Neural cell (in vitro differentiated cells): ENCODE measurements around the gene ZNF747. TPM values are rescaled to one million over a fixed set of nuclear protein-coding genes. Genes with fewer than 3 reads are reported as not detected.

Experiments
- H2AFZ ChIP-seq: fragments of 200-600, 300-800 bp; sonication (generic), shearing (Covaris generic); 2 replicates; pipeline ENCODE4 v1.6.0; 2014; ENCODE audit warnings: low read depth, mild to moderate bottlenecking, antibody characterized with exemption, low read length, moderate library complexity
- H3F3A ChIP-seq: fragments of 200-600 bp; shearing (Covaris generic); 2 replicates; pipeline ENCODE4 v1.6.1; 2016; ENCODE audit warnings: mild to moderate bottlenecking, moderate library complexity, mixed read lengths, antibody characterized with exemption, low read length; ENCODE audit not compliant: insufficient read depth, poor library complexity, severe bottlenecking
- H3K27ac ChIP-seq: fragments of 200-600, 300-800 bp; sonication (generic), shearing (Covaris generic); 2 replicates; pipeline ENCODE4 v1.5.1; 2014; ENCODE audit warnings: mild to moderate bottlenecking, low read length, moderate library complexity
- H3K27me3 ChIP-seq: fragments of 300-800, 200-600 bp; sonication (generic), shearing (Covaris generic); 2 replicates; pipeline ENCODE4 v1.6.0; 2014; ENCODE audit warnings: mild to moderate bottlenecking, low read depth, low read length, moderate library complexity; ENCODE audit not compliant: insufficient read depth
- H3K36me3 ChIP-seq: fragments of 300-800, 200-600 bp; sonication (generic), shearing (Covaris generic); 2 replicates; pipeline ENCODE4 v1.5.1; 2014; ENCODE audit warnings: mild to moderate bottlenecking, antibody characterized with exemption, low read length, moderate library complexity; ENCODE audit not compliant: insufficient read depth
- H3K4me2 ChIP-seq: fragments of 300-800, 200-600 bp; sonication (generic), shearing (Covaris generic); 2 replicates; pipeline ENCODE4 v1.6.0; 2014; ENCODE audit warnings: mild to moderate bottlenecking, low read length
- H3K4me3 ChIP-seq: fragments of 300-800, 200-600 bp; sonication (generic), shearing (Covaris generic); 2 replicates; pipeline ENCODE4 v1.5.1; 2014; ENCODE audit warnings: mild to moderate bottlenecking, low read length, moderate library complexity
- H3K79me2 ChIP-seq: fragments of 200-600 bp; shearing (Covaris generic); replicated peaks from 2 replicates; pipeline ENCODE4 v1.6.0; 2014; ENCODE audit warnings: mild to moderate bottlenecking, low read length, moderate library complexity; ENCODE audit not compliant: insufficient read depth
- H3K9ac ChIP-seq: fragments of 300-800, 200-600 bp; sonication (generic), shearing (Covaris generic); 2 replicates; pipeline ENCODE4 v1.6.1; 2016; ENCODE audit warnings: mild to moderate bottlenecking, low read length, mixed read lengths
- H3K9me2 ChIP-seq: fragments of 200-600 bp; shearing (Covaris generic); 2 replicates; pipeline ENCODE4 v1.6.1; 2016; ENCODE audit warnings: mild to moderate bottlenecking, low read length, mixed read lengths; ENCODE audit not compliant: insufficient read depth
- H3K9me3 ChIP-seq: fragments of 200-600, 300-800 bp; sonication (generic), shearing (Covaris generic); 2 replicates; pipeline ENCODE4 v1.6.1; 2016; ENCODE audit warnings: mild to moderate bottlenecking, mixed run types, low read length, moderate library complexity, mixed read lengths
- H4K20me1 ChIP-seq: fragments of 200-600 bp; shearing (Covaris generic); 2 replicates; pipeline ENCODE4 v1.6.1; 2016; ENCODE audit warnings: mild to moderate bottlenecking, mixed run types; ENCODE audit not compliant: insufficient read depth
- CTCF ChIP-seq: fragments of 450-650 bp; IDR thresholded peaks from 2 replicates; pipeline ENCODE4 v1.5.1; 2014; ENCODE audit warnings: antibody characterized with exemption, mild to moderate bottlenecking, moderate library complexity; ENCODE audit not compliant: poor library complexity, severe bottlenecking
- EP300 ChIP-seq: fragments of 450-650 bp; conservative IDR thresholded peaks from 2 replicates; pipeline ENCODE4 v1.6.1; 2014; ENCODE audit warnings: antibody characterized with exemption, mild to moderate bottlenecking, moderate library complexity; ENCODE audit not compliant: poor library complexity, severe bottlenecking
- EZH2 ChIP-seq: fragments of 200-600, 300-800 bp; shearing (Covaris generic), sonication (generic); IDR thresholded peaks from 2 replicates; pipeline ENCODE4 v1.6.1; 2014; ENCODE audit warnings: antibody characterized with exemption, low read length, borderline replicate concordance, mild to moderate bottlenecking; ENCODE audit not compliant: insufficient read depth, poor library complexity, severe bottlenecking
- MXI1 ChIP-seq: fragments of 450-650 bp; conservative IDR thresholded peaks from 2 replicates; pipeline ENCODE4 v1.6.1; 2014; ENCODE audit warnings: antibody characterized with exemption, mild to moderate bottlenecking; ENCODE audit not compliant: poor library complexity, severe bottlenecking
- POLR2AphosphoS5 ChIP-seq: IDR thresholded peaks from 2 replicates; pipeline ENCODE4 v1.6.1; 2012
- RAD21 ChIP-seq: fragments of 450-650 bp; conservative IDR thresholded peaks from 2 replicates; pipeline ENCODE4 v1.6.1; 2014; ENCODE audit warnings: antibody characterized with exemption, mild to moderate bottlenecking, moderate library complexity
- REST ChIP-seq: IDR thresholded peaks from 2 replicates; pipeline ENCODE4 v1.6.1; 2012; ENCODE audit warnings: borderline replicate concordance
- SMC3 ChIP-seq: fragments of 450-650 bp; conservative IDR thresholded peaks from 2 replicates; pipeline ENCODE4 v1.6.1; 2014; ENCODE audit warnings: antibody characterized with exemption, mild to moderate bottlenecking, moderate library complexity; ENCODE audit not compliant: poor library complexity
- TAF1 ChIP-seq: IDR thresholded peaks from 2 replicates; pipeline ENCODE4 v1.6.1; 2012; ENCODE audit warnings: low read depth
- polyA plus RNA-seq: library from polyadenylated mRNA; depleted of rRNA; stranded (reverse); fragments of >200 nt; gene quantifications from 2 replicates; pipeline ENCODE4 v1.2.3, GENCODE V29; 2014

Gene ZNF747
- polyA plus RNA-seq, 1 donor from 2014 or later: 5.7 TPM

DNA sequence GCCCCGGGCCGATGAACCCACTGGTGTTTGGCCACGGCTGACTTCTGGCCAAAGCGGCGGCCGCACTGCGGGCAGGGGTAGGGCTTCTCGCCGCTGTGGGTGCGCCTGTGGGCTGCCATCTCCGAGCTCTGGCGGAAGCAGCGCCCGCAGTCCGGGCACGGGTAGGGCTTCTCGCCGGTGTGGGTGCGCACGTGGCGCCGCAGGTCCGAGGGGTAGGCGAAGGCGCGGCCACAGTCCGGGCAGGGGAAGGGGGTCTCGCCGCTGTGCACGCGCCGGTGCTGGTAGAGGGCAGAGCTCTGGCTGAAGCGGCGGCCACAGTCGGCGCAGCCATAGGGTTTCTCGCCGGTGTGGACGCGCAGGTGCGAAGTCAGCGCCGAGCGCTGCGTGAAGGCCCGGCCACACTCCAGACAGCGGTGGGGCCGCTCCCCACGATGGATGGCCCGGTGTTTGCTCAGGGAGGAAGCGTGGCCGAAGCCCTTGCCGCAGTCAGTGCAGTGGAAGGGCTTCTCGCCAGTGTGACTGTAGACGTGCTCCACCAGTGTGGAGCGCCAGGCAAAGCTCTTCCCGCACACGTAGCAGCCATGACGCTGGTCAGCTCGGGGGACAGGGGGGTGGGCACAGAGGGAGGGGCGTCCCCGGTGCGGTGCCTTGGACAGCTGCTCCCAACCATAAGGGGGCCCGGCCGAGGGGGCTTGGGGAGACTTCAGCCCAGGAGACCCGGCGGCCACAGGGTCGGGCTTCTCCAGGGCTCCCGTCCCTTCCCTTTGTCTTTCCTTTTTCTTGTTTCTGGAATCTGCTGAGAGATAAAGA lies 20.9 kb upstream of the ZNF747 start:
- Histone ChIP-seq H3K27me3 (no peaks in the 10 kb centered on the region), H3K36me3 (no peaks in the 10 kb centered on the region), H4K20me1 (no peaks in the 10 kb centered on the region), H3K4me2 (no peak overlapping the region), H3K9ac (no peak overlapping the region), H3K4me3 (no peak overlapping the region), H3K79me2 (peaks cover 7% of the 10 kb centered on the region), H3K9me2 (no peaks in the 10 kb centered on the region), H3F3A (no peaks in the 10 kb centered on the region), H3K9me3 (no peaks in the 10 kb centered on the region), H2AFZ (no peak overlapping the region), H3K27ac (no peak overlapping the region)
- TF ChIP-seq POLR2AphosphoS5 (no peak), SMC3 (no peak), EP300 (no peak), RAD21 (no peak), TAF1 (no peak), CTCF (no peak), MXI1 (no peak), REST (no peak), EZH2 (no peak)

DNA sequence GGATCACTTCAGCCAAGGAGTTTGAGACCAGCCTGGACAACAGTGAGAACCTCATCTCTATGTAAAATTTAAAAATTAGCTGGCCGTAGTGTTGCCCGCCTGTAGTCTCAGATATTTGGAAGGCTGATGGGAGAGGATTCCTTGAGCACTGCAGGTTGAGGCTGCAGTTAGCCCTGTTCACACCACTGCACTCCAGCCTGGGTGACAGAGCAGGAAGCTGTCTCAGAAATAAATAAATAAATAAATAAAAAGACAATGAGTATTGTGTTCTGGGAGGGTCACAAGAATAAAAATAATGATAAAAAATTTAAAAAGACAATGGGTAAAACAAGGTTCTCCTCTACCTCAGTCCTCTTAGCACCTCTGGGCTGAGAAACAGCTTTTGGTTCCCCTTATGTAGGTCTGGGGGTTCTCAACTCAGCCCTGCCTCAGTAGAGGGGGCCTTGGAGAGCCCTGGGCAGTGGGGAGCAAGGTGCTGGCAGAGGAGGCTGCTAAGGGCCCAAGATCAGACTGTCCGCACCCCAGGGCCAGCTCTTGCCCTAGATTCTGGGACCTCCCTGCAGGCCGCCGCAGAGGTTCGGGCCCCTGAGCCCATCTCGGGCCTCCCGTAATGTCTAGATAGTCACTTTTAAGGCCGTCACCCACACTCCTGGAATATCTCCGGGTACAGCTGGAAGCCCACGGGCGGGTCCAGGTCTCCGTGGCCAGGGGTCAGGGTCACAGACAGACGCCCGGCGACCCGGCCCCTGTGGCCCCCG lies 20.1 kb upstream of the ZNF747 start:
- no peak overlapping the region for H3K27ac ChIP-seq

More for the DNA sequence above, 20.1 kb upstream of the ZNF747 start:
- Histone ChIP-seq H2AFZ (no peak overlapping the region), H3K9ac (no peak overlapping the region), H3F3A (no peaks in the 10 kb centered on the region), H4K20me1 (no peaks in the 10 kb centered on the region), H3K27me3 (no peaks in the 10 kb centered on the region), H3K79me2 (peaks cover 7% of the 10 kb centered on the region), H3K4me3 (no peak overlapping the region), H3K9me2 (no peaks in the 10 kb centered on the region), H3K4me2 (no peak overlapping the region), H3K9me3 (no peaks in the 10 kb centered on the region), H3K36me3 (no peaks in the 10 kb centered on the region)
- TF ChIP-seq MXI1: no peak
- TF ChIP-seq SMC3: no peak
